HL-60/S4 (cell line): ENCODE data around the gene FADS6.
"Not testable (repeated sequence)": the region's sequence is repeated elsewhere in the genome, so short reads cannot be mapped to it uniquely, and the experiment has no call there.

Experiments used
- in situ Hi-C: fragments of 300-500 bp; cut with MboI; formaldehyde crosslinking; loops from 2 replicates; pipeline ENCODE4 v1.14.3; 2022; ENCODE audit warnings: low sequenced_read_pairs

Gene FADS6

GRCh38 chr17:74870028-74870427 lies 23.4 kb downstream of the FADS6 start:
- in situ Hi-C loops = not testable (repeated sequence)

DNA sequence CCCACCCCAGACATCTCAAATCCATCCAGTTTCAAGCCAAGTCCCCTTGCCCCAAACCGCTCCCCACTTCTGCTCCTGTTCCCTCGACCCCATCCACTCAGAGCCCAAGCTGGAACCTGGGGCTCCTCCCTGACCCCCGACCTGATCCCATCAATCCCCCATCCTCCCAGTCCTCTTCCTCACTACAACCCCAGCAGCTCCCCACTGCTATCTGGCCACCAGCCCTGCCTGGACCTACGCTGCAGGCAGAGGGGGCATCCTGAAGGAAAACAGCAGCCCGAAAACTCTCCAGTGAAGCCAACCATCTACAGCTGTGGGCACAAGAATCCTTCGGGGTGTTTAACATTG lies 24.6 kb downstream of the FADS6 start:
- in situ Hi-C loops = loop anchor here (10.0 kb wide), 1 partner anchor 214 kb away; no protein-coding TSS in a partner anchor

- in situ Hi-C loops = loop anchor here (10.0 kb wide), 1 partner anchor 214 kb away; no protein-coding TSS in a partner anchor
Measured at GRCh38 chr17:74868251-74868907, 25.1 kb downstream of the FADS6 start.

DNA sequence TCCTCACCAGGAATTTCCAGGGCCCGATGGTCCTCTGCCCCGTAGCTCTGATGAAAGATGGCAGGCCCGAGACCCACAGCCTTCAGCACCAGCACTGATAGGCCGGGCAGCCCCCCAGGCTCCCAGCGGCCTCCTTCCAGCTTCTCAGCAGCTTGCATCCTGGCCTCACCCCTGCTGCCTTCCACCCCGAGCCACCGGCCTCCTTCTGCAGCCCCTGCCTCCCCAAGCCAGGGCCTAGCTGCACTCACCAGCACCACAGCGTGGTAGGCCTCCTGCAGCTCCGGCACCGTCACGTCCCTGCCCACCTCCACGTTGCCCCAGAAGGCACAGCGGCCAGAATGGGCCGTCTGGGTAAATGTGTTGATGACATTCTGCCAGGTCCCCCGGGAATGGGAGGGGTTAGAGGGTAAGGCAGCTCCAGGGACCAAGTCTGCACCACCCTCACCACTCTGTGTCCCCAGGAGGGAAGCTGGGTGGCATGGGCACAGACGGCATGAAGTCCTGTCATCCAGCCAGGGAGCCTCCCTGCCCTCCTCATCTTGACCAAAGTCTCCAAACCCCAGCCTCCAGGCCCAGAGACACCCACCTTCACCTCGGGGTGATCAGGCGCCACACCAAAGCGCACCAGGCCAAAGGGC lies 27.1 kb downstream of the FADS6 start:
- in situ Hi-C loops = loop anchor here (10.0 kb wide), 1 partner anchor 212 kb away; no protein-coding TSS in a partner anchor

- in situ Hi-C loops = loop anchor here (10.0 kb wide), 1 partner anchor 211 kb away; no protein-coding TSS in a partner anchor
Measured at GRCh38 chr17:74865504-74866197, 27.8 kb downstream of the FADS6 start.

- in situ Hi-C loops = loop anchor here (5.0 to 10.0 kb wide), 2 partner anchors 73 to 210 kb away; no protein-coding TSS in a partner anchor
Measured at GRCh38 chr17:74864866-74865395, 28.5 kb downstream of the FADS6 start.

DNA sequence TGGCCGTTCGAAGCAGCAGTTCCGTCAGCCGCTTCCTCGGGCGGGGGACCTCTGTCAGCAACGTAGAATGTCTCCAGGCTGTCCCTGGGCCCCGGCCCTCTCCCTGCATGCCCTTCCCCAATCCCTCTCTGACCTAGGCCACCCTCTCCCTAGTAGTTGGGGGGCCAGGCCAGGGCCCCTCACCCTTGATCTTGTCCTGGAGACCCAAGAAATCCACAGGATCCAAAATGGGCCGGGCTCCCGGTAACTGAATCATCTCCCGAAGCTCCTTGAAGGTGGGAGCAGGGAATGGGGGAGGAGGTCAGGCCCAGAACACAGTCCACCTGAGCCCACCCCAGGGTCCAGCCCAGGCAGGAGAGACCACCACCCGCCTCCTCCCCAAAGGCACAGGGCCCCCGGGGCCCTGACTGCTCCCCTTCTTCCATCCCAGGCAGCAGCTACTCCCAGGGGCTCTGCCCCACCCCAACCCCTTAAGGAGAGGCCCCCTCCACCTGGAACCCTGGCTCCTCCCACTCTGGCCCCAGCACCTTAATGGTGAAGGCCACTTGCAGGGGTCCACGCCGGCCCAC lies 29.1 kb downstream of the FADS6 start:
- in situ Hi-C loops = loop anchor here (5.0 to 10.0 kb wide), 2 partner anchors 72 to 210 kb away; no protein-coding TSS in a partner anchor

DNA sequence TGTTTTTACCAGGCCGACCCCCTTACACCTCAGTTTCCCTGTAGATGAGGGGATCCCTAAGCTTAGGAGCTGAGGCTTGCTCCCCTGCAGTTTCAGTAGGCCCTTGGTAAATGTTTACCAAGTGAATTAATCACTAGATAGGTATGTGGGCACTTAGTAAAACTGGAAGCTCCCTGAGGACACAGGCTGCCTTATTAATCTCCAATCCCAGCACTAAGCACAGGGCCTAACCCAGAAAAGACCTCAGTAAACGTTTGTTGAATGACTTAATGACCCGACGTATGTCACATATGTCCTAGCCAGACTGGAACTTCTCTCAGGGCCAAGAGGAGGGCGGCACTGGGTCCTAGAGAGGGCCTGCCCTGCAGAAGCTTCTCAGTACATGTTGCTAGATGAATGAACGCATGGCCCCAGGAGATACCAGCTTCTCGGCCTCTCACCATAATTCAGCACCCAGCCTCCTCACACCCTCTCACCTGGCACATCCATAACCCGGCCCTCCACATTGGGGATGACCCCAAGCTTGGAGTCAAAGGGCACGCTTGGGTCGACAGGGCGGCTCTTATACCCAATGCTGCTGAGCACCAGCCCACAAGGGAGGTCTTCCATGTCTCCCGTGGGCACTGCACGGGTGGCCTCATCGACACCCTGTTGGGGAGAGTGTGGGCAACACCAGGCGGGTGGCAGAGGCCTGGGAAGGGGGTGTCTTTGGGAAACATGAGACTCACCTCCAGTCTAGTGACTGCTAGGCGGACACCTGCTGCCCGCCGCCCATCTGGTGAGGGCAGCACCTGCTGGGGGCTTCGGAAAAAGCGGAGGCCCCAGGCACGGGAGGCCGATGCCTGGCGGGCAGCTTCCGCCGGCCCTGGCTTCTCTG lies 29.8 kb downstream of the FADS6 start:
- in situ Hi-C loops = loop anchor here (5.0 to 10.0 kb wide), 2 partner anchors 71 to 209 kb away; no protein-coding TSS in a partner anchor

- in situ Hi-C loops = loop anchor here (5.0 to 10.0 kb wide), 2 partner anchors 71 to 208 kb away; no protein-coding TSS in a partner anchor
Measured at GRCh38 chr17:74862919-74863318, 30.5 kb downstream of the FADS6 start.

GRCh38 chr17:74862108-74862901 lies 31.1 kb downstream of the FADS6 start:
- in situ Hi-C loops = loop anchor here (5.0 to 10.0 kb wide), 2 partner anchors 70 to 208 kb away; no protein-coding TSS in a partner anchor

GRCh38 chr17:74861662-74862107 lies 31.7 kb downstream of the FADS6 start:
- in situ Hi-C loops = loop anchor here (5.0 to 10.0 kb wide), 2 partner anchors 69 to 207 kb away; no protein-coding TSS in a partner anchor

GRCh38 chr17:74860872-74861661 lies 32.4 kb downstream of the FADS6 start:
- in situ Hi-C loops = loop anchor here (5.0 to 10.0 kb wide), 2 partner anchors 69 to 206 kb away; no protein-coding TSS in a partner anchor

DNA sequence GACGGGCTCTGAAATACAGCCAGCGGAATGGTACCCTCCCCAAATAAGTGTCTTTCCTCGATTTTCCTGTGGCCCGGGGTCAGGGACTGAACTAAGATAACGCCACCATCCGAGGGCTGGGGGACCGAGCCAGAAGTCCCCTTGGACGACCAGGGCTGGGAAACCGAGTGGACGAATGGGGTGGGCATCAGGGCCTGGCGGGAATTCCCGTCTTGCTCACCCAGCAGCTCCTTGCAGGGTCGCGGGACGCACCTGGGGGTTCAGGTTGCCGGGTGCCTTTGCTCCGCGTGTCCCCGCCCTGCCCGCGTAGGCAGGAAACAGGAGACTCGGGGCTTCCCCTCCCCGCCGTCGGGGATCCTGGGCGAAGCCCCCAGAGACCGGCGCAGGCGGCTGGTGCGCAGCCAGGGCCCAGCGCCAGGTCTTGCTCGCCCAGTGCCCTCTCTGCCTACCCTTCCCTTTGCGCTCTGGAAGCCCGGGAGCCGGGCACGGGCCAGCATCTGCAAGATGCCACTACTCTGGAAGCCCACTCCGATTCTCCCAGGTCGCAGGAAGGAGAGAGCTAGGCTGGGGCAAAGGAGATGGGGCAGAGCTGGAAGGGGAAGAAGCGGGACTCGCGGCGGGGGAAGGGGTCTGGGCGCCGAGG lies 33.1 kb downstream of the FADS6 start:
- in situ Hi-C loops = loop anchor here (5.0 to 10.0 kb wide), 2 partner anchors 68 to 206 kb away; no protein-coding TSS in a partner anchor

DNA sequence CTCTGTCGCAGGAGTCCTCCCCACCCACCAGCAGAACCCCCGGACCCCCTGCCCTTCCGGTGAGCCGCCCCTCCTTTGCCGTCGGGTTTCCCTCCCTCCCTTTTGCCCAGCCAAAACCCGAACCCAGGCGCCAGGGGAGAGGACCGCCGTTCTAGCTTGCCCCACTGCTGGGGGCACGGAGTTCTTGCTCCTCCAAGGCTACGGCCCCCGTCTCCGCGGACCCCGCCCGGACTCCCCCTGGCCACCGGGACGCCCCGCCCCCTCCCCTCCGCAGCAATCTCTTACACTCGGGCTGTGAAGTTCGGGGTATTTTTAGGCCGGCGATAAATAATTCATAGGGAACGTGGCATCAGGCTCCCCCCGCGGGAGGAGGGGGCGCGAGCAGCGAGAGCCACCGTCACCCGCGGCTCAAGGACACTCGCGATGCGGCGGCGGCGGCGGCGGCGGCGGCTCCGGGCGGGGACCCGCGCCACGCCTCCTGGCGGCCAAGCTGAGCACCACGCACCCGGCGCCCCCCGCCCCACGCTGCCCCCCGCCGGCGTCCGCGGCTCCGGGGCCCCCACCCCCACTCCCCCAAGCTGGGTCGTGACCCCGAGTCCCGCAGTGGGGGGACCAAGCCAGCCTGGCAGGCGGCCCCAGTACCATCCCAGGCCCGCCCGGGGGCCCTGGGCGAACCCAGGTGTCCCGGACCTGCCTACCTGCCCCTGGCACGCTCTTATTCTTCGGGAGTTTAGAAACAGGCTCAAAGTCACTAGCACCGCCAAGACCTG lies 33.8 kb downstream of the FADS6 start, which contains the start of gene GRIN2C:
GRIN2C (minus strand) TSS at position 427 of the 770 bp plus-strand sequence. CDS start 4,793 bp downstream, outside the sequence.
- in situ Hi-C loops = loop anchor here (5.0 to 10.0 kb wide), 2 partner anchors 67 to 205 kb away; no protein-coding TSS in a partner anchor

DNA sequence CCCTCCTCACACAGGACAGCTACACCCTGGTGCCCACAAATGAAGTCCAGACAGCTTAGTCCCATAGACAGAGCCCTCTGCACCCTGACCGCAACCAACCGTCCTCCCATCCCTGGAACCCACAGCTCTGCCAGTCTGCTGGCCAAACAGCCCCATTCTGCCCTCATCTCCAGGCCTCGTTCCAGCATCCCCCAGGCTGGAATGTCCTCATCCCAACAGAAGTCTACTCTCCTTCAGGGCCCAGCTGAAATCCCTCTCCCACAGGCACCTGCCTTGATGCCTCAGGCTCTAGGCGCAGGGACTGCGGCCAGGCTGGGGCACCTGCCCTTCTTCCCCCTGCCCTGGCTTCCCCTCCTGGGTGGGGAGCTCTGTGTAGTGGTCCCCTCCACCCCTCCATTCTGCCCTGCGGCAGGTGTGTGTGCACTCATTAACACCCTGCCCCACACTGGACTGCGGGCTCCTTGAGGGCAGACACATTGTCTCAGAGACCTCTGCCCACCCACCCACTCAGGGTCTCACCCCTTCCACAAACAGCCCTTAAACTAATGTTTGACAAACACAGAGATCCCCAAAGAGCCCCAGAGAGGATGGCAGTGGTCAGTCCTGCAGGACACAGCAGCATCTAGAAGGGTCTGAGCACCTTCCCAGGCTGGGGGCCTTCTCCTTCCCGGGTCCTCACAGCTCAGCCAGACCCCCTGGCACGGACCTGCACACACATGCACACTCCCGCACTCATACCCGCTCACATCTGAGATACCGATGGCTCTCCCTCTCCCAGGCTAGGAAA lies 34.6 kb downstream of the FADS6 start:
- in situ Hi-C loops = no loop called here

GRCh38 chr17:74857191-74857590 lies 36.2 kb downstream of the FADS6 start:
- in situ Hi-C loops = no loop called here
